ENCODE results near the gene CAPN12.
A peak's percentile ranks its signal among the peaks of the same experiment; 100 is the strongest.

The CAPN12 gene

DNA sequence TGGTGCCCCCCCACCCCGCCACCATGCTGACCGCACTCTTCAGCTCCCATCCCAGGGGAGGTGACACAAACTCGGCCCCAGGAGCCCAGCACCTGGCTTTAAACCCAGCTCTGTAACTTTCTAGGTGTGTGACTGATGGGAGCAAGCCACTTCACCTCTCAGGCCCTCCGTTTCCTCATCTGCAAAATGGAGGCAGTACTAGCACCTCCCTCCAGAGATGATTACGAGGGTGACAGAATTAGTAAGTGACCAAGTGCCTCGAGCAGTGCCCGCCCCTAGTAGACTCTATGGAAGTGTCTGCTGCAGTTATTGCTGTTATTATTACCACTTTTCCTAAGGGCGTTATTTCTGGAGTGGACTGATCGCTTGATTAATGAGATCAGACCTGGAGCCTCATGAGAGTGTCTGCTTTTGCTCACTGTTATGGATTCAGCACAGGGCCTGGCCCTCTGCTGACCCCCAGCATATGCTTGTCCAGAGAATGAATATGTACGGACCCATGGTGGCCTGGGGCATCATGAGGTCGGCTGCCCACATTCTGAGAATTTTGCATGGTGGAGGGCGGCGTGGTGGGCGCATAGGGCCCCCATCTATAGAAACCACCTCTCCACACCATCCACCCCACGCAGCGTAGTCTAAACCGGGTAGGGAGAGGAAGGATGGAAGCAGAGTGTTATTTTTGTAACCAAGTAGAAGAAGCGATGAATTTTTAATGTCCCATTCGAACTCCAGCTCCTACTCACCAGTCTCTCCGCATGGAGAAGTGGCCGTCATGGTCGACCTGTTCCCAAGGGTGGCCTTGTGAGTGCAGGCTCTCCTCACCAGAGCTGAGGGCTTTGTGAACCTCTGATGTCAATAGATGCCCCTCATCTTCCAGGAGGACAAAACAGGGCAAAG lies 48.2 kb downstream of the CAPN12 start:
- no peak for DNase-seq (ENCODE audit: low spot score)

- DNase-seq (ENCODE audit: low spot score): no peak
Measured at GRCh38 chr19:38695317-38695683, 49.0 kb downstream of the CAPN12 start.

- DNase-seq (ENCODE audit: low spot score): peak; percentile 68
Measured at GRCh38 chr19:38693380-38694223, 50.7 kb downstream of the CAPN12 start.

DNA sequence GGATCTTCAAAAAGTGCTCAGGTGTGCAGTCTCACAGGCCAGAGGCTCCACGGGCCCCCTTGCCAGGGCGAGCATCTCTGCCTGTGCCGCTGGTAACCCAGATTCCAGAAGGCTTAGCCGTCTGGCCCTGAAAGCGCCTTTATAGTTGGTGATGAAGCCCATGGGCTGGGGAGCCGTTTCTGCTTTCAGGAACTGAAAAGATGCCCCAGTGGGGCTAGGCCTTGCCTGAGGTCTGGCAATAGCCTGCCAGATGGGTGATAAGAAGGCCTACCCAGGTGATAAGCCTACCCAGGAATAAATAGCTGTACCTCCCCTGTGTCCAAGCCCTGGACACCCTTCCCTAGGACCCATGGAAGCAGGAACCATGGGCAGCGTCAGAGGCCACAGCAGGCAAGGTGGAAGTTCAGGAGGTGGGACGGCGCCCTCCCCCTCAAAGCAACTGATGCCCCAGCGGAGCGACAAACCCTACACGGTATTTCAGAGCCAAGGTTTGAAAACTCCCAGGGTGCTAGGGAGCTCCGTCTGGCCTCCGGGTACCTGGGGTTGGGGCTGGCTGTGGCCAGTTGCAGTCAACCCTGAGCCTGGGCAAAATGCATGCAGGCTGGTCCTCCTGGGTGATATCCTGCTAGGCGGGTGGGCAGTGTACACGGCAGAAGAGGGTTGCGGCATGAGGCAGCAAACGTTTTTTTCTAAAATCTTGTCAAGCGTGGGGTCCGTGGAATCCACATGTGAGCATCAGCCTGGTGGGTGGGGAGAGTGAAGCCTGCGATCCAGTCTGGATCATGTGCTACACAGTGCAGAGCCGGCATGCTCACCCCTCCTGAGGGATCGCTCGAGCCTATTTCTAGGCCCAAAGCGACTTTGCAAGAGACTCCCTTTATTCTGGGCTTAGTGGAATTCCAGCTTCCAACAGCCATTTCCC lies 51.6 kb downstream of the CAPN12 start:
- no peak for DNase-seq (ENCODE audit: low spot score)

DNA sequence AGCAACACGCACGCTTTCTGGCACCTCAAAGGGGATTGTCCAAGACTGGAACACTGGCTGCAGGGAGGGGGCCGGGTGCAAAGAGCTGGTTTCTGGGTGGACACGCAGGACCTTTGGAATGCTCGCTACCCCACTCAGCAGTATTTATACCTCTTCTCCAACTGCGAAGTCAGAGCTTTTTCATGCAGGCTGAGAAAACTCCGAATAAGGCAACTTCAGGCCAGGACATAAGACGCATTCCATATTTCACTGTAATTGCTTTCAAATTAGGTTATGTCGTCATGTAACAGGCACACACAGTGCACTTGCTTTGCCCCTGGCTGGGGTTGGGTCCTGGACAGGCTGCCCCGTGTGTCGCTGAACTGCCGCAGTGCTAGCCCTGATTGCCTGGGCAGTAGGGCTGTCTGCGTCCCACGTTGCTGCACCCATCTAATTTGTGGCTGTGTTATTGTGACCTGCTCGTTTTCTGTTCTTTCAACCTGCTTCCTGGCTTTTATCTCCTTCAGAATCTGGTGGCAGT lies 52.3 kb downstream of the CAPN12 start:
- peak; percentile 93 for DNase-seq (ENCODE audit: low spot score)

DNA sequence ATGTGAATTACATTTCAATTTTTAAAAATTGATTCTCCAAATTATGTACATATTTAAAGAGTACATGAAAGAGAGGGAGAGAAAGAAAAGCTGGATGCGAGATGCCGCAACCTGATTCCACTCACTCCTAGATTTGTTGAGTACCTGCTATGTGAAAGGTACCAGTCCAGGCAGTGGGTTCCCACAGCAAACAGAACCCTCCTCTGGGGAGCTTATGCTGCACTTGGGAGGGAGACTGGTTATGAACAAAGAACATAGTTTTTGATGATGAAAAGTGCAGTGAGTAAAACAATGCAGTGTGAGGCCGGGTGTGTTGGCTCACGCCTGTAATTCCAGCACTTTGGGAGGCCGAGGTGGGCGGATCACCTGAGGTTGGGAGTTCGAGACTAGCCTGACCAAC lies 53.4 kb downstream of the CAPN12 start:
- no peak for DNase-seq (ENCODE audit: low spot score)

GRCh38 chr19:38690146-38690545 lies 54.1 kb downstream of the CAPN12 start:
- no peak for DNase-seq (ENCODE audit: low spot score)

GRCh38 chr19:38687837-38688378 lies 56.4 kb downstream of the CAPN12 start:
- no peak for DNase-seq (ENCODE audit: low spot score)

DNA sequence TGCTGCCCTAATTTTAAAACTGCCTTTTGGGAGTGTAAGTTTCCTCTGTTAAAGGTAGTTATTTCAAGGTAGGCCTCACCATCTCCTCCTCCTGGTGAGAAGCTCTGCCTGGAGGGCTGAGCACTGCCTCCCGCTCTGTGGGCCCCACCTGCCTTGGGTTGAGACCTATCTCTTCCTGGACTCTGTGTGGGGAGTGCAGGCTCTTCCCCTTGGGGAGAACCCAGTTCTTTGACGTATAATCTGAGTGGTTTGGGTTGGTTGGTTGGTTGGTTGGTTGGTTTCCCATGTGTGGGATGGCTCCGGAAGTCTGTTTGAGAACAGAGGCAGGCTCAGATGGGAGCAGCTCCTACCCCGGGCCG lies 57.8 kb downstream of the CAPN12 start:
- no peak for DNase-seq (ENCODE audit: low spot score)

DNA sequence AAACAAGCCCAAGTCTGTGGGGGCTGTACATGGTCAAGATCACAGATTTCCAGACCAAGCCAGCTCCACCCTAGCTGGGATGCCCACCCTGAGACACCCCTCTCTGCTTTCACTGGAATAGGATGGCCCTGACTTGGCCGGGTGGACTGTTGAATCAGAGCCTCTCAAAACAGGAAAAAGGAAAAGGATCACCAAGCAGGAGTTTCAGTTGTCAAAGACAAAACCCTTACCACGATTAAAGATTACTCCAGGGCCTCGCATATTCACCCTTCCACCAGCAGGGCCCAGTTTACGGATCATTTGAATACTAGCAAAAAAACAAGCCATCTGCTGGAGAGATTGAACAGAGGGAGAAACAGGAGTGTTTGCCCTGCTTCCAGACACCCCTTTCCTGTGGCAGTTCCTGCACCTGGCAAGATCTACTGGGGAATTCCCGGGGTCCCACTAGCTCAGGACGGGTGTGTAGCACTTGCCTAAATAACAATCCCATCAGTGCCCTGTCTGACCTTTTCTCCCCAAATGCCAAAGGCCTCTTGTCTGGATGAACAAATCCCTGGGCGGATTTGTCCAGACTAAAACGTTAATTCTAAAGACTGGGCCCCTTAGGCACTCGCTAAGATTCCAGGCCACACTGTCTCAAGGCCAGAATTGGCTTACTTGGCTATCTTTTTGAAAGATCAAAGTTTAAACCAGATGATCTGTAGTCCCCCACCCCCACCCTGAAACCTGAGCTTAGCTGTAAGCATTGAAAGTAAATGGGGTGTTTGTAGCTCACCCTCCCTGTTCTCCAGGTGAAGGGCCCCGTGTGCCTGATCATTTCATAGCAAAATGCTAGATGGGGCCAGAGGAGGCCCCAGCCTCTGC lies 58.4 kb downstream of the CAPN12 start:
- no peak for DNase-seq (ENCODE audit: low spot score)

DNA sequence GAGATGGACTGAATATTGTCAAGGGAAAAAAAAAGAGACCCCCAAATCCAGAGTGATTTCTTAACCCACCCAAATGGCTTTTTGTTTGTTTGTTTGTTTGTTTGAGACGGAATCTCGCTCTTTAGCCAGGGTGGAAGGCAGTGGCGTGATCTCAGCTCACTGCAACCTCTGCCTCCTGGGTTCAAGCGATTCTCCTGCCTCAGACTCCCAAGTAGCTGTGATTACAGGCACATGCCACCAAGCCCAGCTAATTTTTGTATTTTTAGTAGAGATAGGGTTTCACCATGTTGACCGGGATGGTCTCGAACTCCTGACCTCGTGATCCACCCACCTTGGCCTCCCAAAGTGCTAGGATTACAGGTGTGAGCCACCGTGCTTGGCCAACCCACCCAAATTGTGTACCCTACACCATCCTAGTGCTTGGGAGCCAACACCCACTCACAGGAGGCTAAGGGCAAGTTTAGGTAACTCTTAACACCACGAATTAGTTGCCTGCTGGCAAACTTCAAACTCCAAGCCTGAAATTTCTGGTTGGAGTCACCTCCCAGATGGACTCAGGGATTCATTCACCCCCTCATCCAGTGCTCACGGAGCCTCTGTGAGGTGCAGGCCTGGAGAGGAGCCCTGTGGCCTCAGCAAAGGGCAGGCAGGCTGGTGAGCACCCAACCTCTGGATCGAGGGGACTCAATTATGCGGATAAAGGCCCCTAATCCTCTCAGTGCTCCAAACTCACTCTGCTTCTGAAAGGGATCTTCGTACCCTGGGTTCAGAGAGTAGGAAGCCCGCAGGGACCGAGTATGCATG lies 59.2 kb downstream of the CAPN12 start:
- DNase-seq (ENCODE audit: low spot score): no peak

DNA sequence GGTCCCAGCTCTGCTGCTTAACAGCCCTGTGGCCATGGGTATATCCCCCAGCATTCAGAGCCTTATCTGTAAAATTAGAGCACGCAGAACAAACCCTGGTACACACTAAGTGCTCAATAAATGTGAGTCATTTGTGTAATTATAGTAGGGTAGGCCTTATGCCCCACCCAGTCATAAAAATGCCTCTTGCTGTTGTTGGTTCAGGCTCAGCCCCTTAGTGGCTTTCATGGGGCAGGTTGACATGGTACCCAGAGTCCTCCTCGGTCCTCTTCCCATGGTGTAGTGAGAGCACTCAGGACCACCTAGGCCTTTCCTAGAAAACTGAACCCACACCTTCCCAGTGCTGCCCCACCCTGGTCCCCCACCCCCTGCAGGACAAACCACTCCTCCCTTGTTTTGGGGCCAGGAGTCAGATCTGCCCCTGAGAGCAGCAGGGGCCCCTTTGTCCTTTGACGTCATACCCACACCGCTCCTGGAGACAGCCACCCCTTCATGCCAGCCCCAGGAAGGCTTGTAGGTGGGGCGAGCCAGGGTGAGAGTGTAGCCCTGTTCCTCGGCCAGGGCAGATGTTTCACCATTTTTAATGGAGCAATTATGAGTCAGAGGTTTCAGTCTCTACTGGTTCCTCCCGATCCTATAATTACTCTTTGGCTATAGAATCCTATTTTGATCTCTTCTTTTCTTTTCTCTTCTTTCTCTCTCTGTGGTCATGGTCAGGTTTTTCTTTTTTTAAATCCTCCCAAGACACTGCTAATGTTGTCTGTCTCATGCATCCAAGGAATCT lies 60.0 kb downstream of the CAPN12 start:
- DNase-seq (ENCODE audit: low spot score): peak; percentile 73

GRCh38 chr19:38683393-38684077 lies 60.7 kb downstream of the CAPN12 start:
- peak; percentile 79 for DNase-seq (ENCODE audit: low spot score)

GRCh38 chr19:38682872-38683392 lies 61.3 kb downstream of the CAPN12 start:
- DNase-seq (ENCODE audit: low spot score): no peak

GRCh38 chr19:38682195-38682867 lies 61.9 kb downstream of the CAPN12 start:
- DNase-seq (ENCODE audit: low spot score): no peak
